Measurements from ENCODE around the gene NUDT5. TPM values are rescaled to one million over a fixed set of nuclear protein-coding genes. Genes with fewer than 3 reads are reported as not detected.

The NUDT5 gene
- polyA plus RNA-seq, 1 donor (not counting 4 experiments of a cell fraction or from before 2014, with no cell fraction given): 125 TPM

DNA sequence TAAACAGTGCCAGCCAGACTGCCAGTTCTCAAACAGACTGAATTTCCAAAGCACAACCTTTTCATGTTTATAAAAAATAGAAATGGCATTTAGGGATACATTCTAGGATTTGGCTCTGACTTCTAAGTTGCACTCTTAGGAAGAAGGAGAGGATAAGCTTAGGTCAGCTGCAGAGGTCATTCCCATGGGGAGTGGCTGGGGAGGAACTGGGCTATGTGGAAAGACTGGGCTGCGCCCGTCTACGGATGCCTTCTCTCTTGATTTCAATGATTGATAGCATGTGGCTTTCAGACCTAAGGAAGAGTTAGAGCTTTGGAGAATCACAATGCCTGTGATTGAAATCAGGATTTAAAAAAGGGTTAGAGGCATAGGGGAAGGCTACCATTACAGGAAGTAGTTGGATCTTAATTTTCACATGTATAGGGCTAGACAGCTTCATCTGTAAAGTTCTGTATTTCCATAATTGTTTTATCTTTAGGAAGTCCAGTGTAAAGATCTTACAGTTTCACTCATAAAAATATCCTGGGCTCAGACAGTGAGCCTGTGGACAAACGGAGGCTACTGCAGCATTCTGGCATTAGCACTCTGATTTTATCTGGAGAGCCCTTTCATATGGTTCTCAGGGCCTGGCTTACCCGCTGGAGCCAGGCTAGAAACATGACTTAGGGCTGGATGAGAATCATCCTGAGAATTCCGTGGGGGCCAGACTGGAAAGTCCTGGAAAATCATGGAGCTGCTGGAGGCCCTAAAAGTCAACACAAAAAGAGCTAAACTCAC is 29.5 kb downstream of the NUDT5 start:
- DNase-seq (ENCODE audit: low read depth, low spot score) (no peak), FAIRE-seq (no peak)
- no peak overlapping the region for H3K9ac ChIP-seq (ENCODE audit: control insufficient read depth, extremely low read depth, insufficient read depth, low read length)
- no peaks in the 10 kb centered on the region for H3K9me3 ChIP-seq (ENCODE audit: control insufficient read depth, low read depth, low read length)
- no peak overlapping the region for H2AFZ ChIP-seq (ENCODE audit: control insufficient read depth, low read length)
- no peaks in the 10 kb centered on the region for H3K4me1 ChIP-seq (ENCODE audit: control insufficient read depth, extremely low read depth, insufficient read depth, low read length)
- no peak overlapping the region for H3K4me2 ChIP-seq (ENCODE audit: control insufficient read depth, extremely low read depth, insufficient read depth, low read depth, low read length)
- dilution Hi-C loops (cut with MboI; ENCODE audit: extremely low pct_ligation_motif_present, low sequenced_read_pairs): no loop called here
- H3K27me3 ChIP-seq (ENCODE audit: control insufficient read depth, extremely low read depth, insufficient read depth, low read length): no peaks in the 10 kb centered on the region
- peaks cover 2% of the 10 kb centered on the region for H4K20me1 ChIP-seq (ENCODE audit: control insufficient read depth, extremely low read depth, insufficient read depth, low read length)
- TF ChIP-seq CTCF (optimal IDR thresholded peaks at IDR 0.05 in 1 of 3, IDR thresholded peaks at IDR 0.05 in 1 of 3, conservative IDR thresholded peaks at IDR 0.05 in 1 of 3; ENCODE audit: extremely low read depth in 1 of 3, insufficient read depth in 2 of 3, low read length in 3 of 3) (no peak), EZH2 (IDR thresholded peaks at IDR 0.05; ENCODE audit: low read length) (no peak)
- H3K27ac ChIP-seq (ENCODE audit: control insufficient read depth, insufficient read depth, low read length): no peak overlapping the region
- H3K9me1 ChIP-seq (ENCODE audit: control insufficient read depth, extremely low read depth, insufficient read depth, low read length): no peaks in the 10 kb centered on the region
- H3K79me2 ChIP-seq (ENCODE audit: control insufficient read depth, insufficient read depth, low read length): no peaks in the 10 kb centered on the region
- no peak overlapping the region for H3K4me3 ChIP-seq (ENCODE audit: control insufficient read depth in 2 of 3, extremely low read depth in 1 of 3, insufficient read depth in 2 of 3, low read depth in 1 of 3, low read length in 3 of 3)
- peaks cover 12 to 15% of the 10 kb centered on the region in 2 experiments for H3K36me3 ChIP-seq (ENCODE audit: control insufficient read depth in 2 of 2, extremely low read depth in 1 of 2, insufficient read depth in 2 of 2, low read length in 2 of 2)

DNA sequence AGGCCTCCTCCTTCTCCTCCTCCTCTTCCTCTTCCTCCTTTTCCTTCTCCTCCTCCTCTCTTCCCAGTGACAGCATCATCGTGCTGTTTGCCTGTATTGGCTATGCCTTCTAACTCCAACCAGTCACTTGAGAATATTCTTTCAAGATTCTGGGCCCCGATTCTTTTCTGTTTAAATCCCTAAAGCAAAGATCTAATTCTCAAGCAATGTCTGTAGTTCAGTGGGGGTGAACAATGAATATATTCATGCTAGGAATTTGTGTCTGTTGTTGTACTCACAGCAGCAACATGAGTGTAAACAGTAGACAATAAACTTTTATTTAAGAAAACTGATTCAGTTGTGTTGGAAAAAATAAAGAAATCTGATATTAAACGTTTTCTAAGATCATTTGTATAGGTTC is 30.7 kb downstream of the NUDT5 start:
- no peak overlapping the region for H3K4me3 ChIP-seq (ENCODE audit: control insufficient read depth in 2 of 3, extremely low read depth in 1 of 3, insufficient read depth in 2 of 3, low read depth in 1 of 3, low read length in 3 of 3)
- H3K4me2 ChIP-seq (ENCODE audit: control insufficient read depth, extremely low read depth, insufficient read depth, low read depth, low read length): no peak overlapping the region
- FAIRE-seq: no peak
- H3K4me1 ChIP-seq (ENCODE audit: control insufficient read depth, extremely low read depth, insufficient read depth, low read length): no peaks in the 10 kb centered on the region
- H3K27me3 ChIP-seq (ENCODE audit: control insufficient read depth, extremely low read depth, insufficient read depth, low read length): no peaks in the 10 kb centered on the region
- dilution Hi-C loops (cut with MboI; ENCODE audit: extremely low pct_ligation_motif_present, low sequenced_read_pairs): no loop called here
- H3K9me3 ChIP-seq (ENCODE audit: control insufficient read depth, low read depth, low read length): no peaks in the 10 kb centered on the region
- H3K27ac ChIP-seq (ENCODE audit: control insufficient read depth, insufficient read depth, low read length): no peak overlapping the region
- H3K79me2 ChIP-seq (ENCODE audit: control insufficient read depth, insufficient read depth, low read length): no peaks in the 10 kb centered on the region
- H3K9ac ChIP-seq (ENCODE audit: control insufficient read depth, extremely low read depth, insufficient read depth, low read length): no peak overlapping the region
- peaks cover 6 to 10% of the 10 kb centered on the region in 2 experiments for H3K36me3 ChIP-seq (ENCODE audit: control insufficient read depth in 2 of 2, extremely low read depth in 1 of 2, insufficient read depth in 2 of 2, low read length in 2 of 2)
- H4K20me1 ChIP-seq (ENCODE audit: control insufficient read depth, extremely low read depth, insufficient read depth, low read length): peaks cover 2% of the 10 kb centered on the region
- DNase-seq (ENCODE audit: low read depth, low spot score): no peak
- H2AFZ ChIP-seq (ENCODE audit: control insufficient read depth, low read length): no peak overlapping the region
- H3K9me1 ChIP-seq (ENCODE audit: control insufficient read depth, extremely low read depth, insufficient read depth, low read length): no peaks in the 10 kb centered on the region
- TF ChIP-seq CTCF (optimal IDR thresholded peaks at IDR 0.05 in 1 of 3, IDR thresholded peaks at IDR 0.05 in 1 of 3, conservative IDR thresholded peaks at IDR 0.05 in 1 of 3; ENCODE audit: extremely low read depth in 1 of 3, insufficient read depth in 2 of 3, low read length in 3 of 3) (no peak), EZH2 (IDR thresholded peaks at IDR 0.05; ENCODE audit: low read length) (no peak)
